DOHH2 (cell line): ENCODE data around the gene GASK1B.

Source experiments
- H3F3A ChIP-seq: fragments of 200-600 bp; sonication (generic), shearing (Covaris generic); 2 replicates; pipeline ENCODE4 v1.6.0; 2016; ENCODE audit warnings: antibody characterized with exemption, mild to moderate bottlenecking; ENCODE audit not compliant: control insufficient read depth, insufficient read depth
- H3K27ac ChIP-seq: fragments of 200-600 bp; sonication (generic); 2 replicates; pipeline ENCODE4 v1.5.1; 2014; ENCODE audit warnings: low read depth, mild to moderate bottlenecking, low read length, moderate library complexity
- H3K27me3 ChIP-seq: fragments of 200-600 bp; sonication (generic); 2 replicates; pipeline ENCODE4 v1.6.1; 2014; ENCODE audit warnings: mild to moderate bottlenecking, low read length, mixed read lengths; ENCODE audit not compliant: control insufficient read depth
- H3K36me3 ChIP-seq: fragments of 200-600 bp; sonication (generic); 2 replicates; pipeline ENCODE4 v1.6.1; 2014; ENCODE audit warnings: mild to moderate bottlenecking, low read length, moderate library complexity, mixed read lengths; ENCODE audit not compliant: control insufficient read depth
- H3K4me1 ChIP-seq: fragments of 200-600 bp; sonication (generic); 2 replicates; pipeline ENCODE4 v1.6.1; 2014; ENCODE audit warnings: mild to moderate bottlenecking, low read length, mixed read lengths; ENCODE audit not compliant: control insufficient read depth
- H3K4me2 ChIP-seq: fragments of 200-600 bp; sonication (generic); 2 replicates; pipeline ENCODE4 v1.6.0; 2014; ENCODE audit warnings: mild to moderate bottlenecking, low read length, moderate library complexity
- H3K4me3 ChIP-seq: fragments of 200-600 bp; sonication (generic); 2 replicates; pipeline ENCODE4 v1.5.1; 2014; ENCODE audit warnings: mild to moderate bottlenecking, low read length, mixed read lengths
- H3K79me2 ChIP-seq: fragments of 200-600 bp; sonication (generic); 2 replicates; pipeline ENCODE4 v1.6.1; 2014; ENCODE audit warnings: mild to moderate bottlenecking, low read length, mixed read lengths; ENCODE audit not compliant: control insufficient read depth
- H3K9me2 ChIP-seq: fragments of 200-600 bp; sonication (generic); replicated peaks from 2 replicates; pipeline ENCODE4 v1.6.1; 2014; ENCODE audit warnings: mild to moderate bottlenecking, low read length, mixed read lengths; ENCODE audit not compliant: control insufficient read depth
- H3K9me3 ChIP-seq: fragments of 200-600 bp; sonication (generic); 2 replicates; pipeline ENCODE4 v1.6.1; 2014; ENCODE audit warnings: antibody characterized with exemption, low read length, mixed read lengths; ENCODE audit not compliant: control insufficient read depth, insufficient read depth
- H4K20me1 ChIP-seq: fragments of 200-600 bp; sonication (generic); 2 replicates; pipeline ENCODE4 v1.6.0; 2014; ENCODE audit warnings: low read depth, mild to moderate bottlenecking, antibody characterized with exemption, low read length, moderate library complexity; ENCODE audit not compliant: control insufficient read depth, insufficient read depth
- CTCF ChIP-seq: fragments of 200-600 bp; sonication (generic); IDR thresholded peaks from one replicate; pipeline ENCODE4 v1.5.1; 2014; ENCODE audit warnings: antibody characterized with exemption, mild to moderate bottlenecking, low read depth, low read length; ENCODE audit not compliant: poor library complexity, severe bottlenecking
- EZH2phosphoT487 ChIP-seq: fragments of 200-600 bp; sonication (generic); IDR thresholded peaks from 2 replicates; pipeline ENCODE4 v1.6.1; 2017; ENCODE audit warnings: borderline replicate concordance, mild to moderate bottlenecking, antibody characterized with exemption, low read length, moderate library complexity, mixed read lengths

GASK1B gene

GRCh38 chr4:158166701-158167100 is 6.1 kb downstream of the GASK1B start:
- Histone ChIP-seq H3K4me2 (no peak overlapping the region), H3K9me3 (no peaks in the 10 kb centered on the region), H3K36me3 (no peaks in the 10 kb centered on the region), H3K9me2 (no peaks in the 10 kb centered on the region), H3K27ac (no peak overlapping the region), H3K27me3 (peaks cover 4% of the 10 kb centered on the region), H3K79me2 (no peaks in the 10 kb centered on the region), H4K20me1 (no peaks in the 10 kb centered on the region), H3K4me3 (no peak overlapping the region), H3F3A (no peaks in the 10 kb centered on the region), H3K4me1 (peaks cover 13% of the 10 kb centered on the region)
- TF ChIP-seq EZH2phosphoT487: no peak
- TF ChIP-seq CTCF: no peak

- H3K4me3 ChIP-seq: no peak overlapping the region
- H4K20me1 ChIP-seq: no peaks in the 10 kb centered on the region
- no peaks in the 10 kb centered on the region for H3K36me3 ChIP-seq
- no peaks in the 10 kb centered on the region for H3K27me3 ChIP-seq
- no peak overlapping the region for H3K27ac ChIP-seq
- TF ChIP-seq EZH2phosphoT487 (no peak), CTCF (no peak)
- H3K4me1 ChIP-seq: peaks cover 7% of the 10 kb centered on the region
- no peaks in the 10 kb centered on the region for H3K9me3 ChIP-seq
- no peak overlapping the region for H3K4me2 ChIP-seq
- H3K79me2 ChIP-seq: no peaks in the 10 kb centered on the region
- H3F3A ChIP-seq: no peaks in the 10 kb centered on the region
- H3K9me2 ChIP-seq: no peaks in the 10 kb centered on the region
Observed at GRCh38 chr4:158164768-158165213, 8.0 kb downstream of the GASK1B start.

- Histone ChIP-seq H3K79me2 (no peaks in the 10 kb centered on the region), H3K9me3 (no peaks in the 10 kb centered on the region), H3K27me3 (no peaks in the 10 kb centered on the region), H3K36me3 (no peaks in the 10 kb centered on the region), H3K9me2 (no peaks in the 10 kb centered on the region), H3K4me2 (no peak overlapping the region), H4K20me1 (no peaks in the 10 kb centered on the region), H3K27ac (no peak overlapping the region), H3K4me3 (no peak overlapping the region), H3F3A (no peaks in the 10 kb centered on the region), H3K4me1 (peaks cover 3% of the 10 kb centered on the region; the same call in 1 of the 2 replicates)
- no peak for TF ChIP-seq EZH2phosphoT487
- no peak for TF ChIP-seq CTCF
Observed at GRCh38 chr4:158163941-158164767, 8.7 kb downstream of the GASK1B start.
